ENCODE results near the gene SPEM3. TPM values are rescaled to one million over a fixed set of nuclear protein-coding genes. Genes with fewer than 3 reads are reported as not detected.

The SPEM3 gene
- total and polyA plus RNA-seq, 2 of the 13 experiments (the other 11 are each of a cell fraction or from before 2014, with no cell fraction given), result not detected

GRCh38 chr17:7478276-7479212 is 49.9 kb downstream of the SPEM3 start:
- Histone ChIP-seq H4K20me1 (ENCODE audit: insufficient read depth, low read length) (peaks cover 30% of the 10 kb centered on the region), H3K4me3 (replicated peaks in 1 of 3; ENCODE audit: insufficient read depth in 1 of 3, low read depth in 2 of 3, low read length in 3 of 3) (peak overlapping the region; percentile 72 to 86 (median 79)), H3K4me1 (ENCODE audit: insufficient read depth, low read length) (peaks cover 83% of the 10 kb centered on the region), H3K27ac (ENCODE audit: extremely low read length, insufficient read depth, low read length) (peak overlapping the region; percentile 75), H3K9ac (ENCODE audit: insufficient read depth, low read depth, low read length) (peak overlapping the region; percentile 86), H2AFZ (ENCODE audit: low read length) (no peak overlapping the region), H3K36me3 (replicated peaks in 1 of 2; ENCODE audit: control insufficient read depth in 1 of 2, insufficient read depth in 2 of 2, low read length in 2 of 2) (no peaks in the 10 kb centered on the region), H3K9me3 (ENCODE audit: low read length) (no peaks in the 10 kb centered on the region), H3K27me3 (ENCODE audit: control insufficient read depth in 1 of 2, insufficient read depth in 2 of 2, low read length in 2 of 2) (no peaks in the 10 kb centered on the region; a peak in 1 of 5 replicates), H3K4me2 (ENCODE audit: low read depth, low read length) (peak overlapping the region; percentile 85), H3K79me2 (ENCODE audit: insufficient read depth, low read length) (peaks cover 48% of the 10 kb centered on the region)
- FAIRE-seq (no peak), DNase-seq (ENCODE audit: low spot score) (no peak), ATAC-seq (peak; percentile 17)
- ChIA-PET CTCF (ENCODE audit: low intra/inter-chr PET ratio, low total read pairs) (no interaction called here), POLR2A (interaction anchor here (0.9 to 5.3 kb wide), 6 partner anchors 7 to 122 kb away, joined by 4 to 35 read pairs (median 16); partner anchors contain the start of genes CHRNB1, PLSCR3, POLR2A and TMEM256)
- 11% methylated on average over 8 of the region's 40 CpGs for WGBS (ENCODE audit: low lambda C conversion rate)
- TSS peak; percentile 1 for BruUV-seq (replicated peaks)
- intact Hi-C loops (cut with micrococcal nuclease; ENCODE audit: unreplicated experiment) (no loop called here), in situ Hi-C loops (cut with HindIII; ENCODE audit: extremely low pct_ligation_motif_present, low pct_unique_long_range_greater_than_20kb) (loop anchor here (5.0 kb wide), 1 partner anchor 41 kb away; the partner anchor contains the start of genes FGF11 and TMEM102)
- TF ChIP-seq HOXA3 (CRISPR knock-in tag; IDR thresholded peaks at IDR 0.05) (no peak), ZNF780A (CRISPR knock-in tag; IDR thresholded peaks at IDR 0.05) (no peak), SPEN (CRISPR knock-in tag; IDR thresholded peaks at IDR 0.05; ENCODE audit: low read depth) (no peak), SOX5 (CRISPR knock-in tag; IDR thresholded peaks at IDR 0.05; ENCODE audit: borderline replicate concordance) (no peak), CEBPG (CRISPR knock-in tag; IDR thresholded peaks at IDR 0.05) (no peak), CREB3 (CRISPR knock-in tag; IDR thresholded peaks at IDR 0.05) (no peak), ZGPAT (CRISPR knock-in tag; IDR thresholded peaks at IDR 0.05) (no peak), ATAD3A (CRISPR knock-in tag; IDR thresholded peaks at IDR 0.05) (no peak), FOXO1 (CRISPR knock-in tag; IDR thresholded peaks at IDR 0.05) (no peak), ZNF207 (IDR thresholded peaks at IDR 0.05; ENCODE audit: borderline replicate concordance) (no peak), ZNF83 (CRISPR knock-in tag; IDR thresholded peaks at IDR 0.05; ENCODE audit: borderline replicate concordance) (no peak), ZC3H13 (CRISPR knock-in tag; IDR thresholded peaks at IDR 0.05) (peak; percentile 54; the same call in 1 of the 2 replicates), EP300 (IDR thresholded peaks at IDR 0.05; ENCODE audit: low read depth in 2 of 2, low read length in 2 of 2) (no peak), EP300 (CRISPR knock-in tag; IDR thresholded peaks at IDR 0.05; ENCODE audit: borderline replicate concordance) (no peak)
- TF ChIP-seq, protein P1, sequence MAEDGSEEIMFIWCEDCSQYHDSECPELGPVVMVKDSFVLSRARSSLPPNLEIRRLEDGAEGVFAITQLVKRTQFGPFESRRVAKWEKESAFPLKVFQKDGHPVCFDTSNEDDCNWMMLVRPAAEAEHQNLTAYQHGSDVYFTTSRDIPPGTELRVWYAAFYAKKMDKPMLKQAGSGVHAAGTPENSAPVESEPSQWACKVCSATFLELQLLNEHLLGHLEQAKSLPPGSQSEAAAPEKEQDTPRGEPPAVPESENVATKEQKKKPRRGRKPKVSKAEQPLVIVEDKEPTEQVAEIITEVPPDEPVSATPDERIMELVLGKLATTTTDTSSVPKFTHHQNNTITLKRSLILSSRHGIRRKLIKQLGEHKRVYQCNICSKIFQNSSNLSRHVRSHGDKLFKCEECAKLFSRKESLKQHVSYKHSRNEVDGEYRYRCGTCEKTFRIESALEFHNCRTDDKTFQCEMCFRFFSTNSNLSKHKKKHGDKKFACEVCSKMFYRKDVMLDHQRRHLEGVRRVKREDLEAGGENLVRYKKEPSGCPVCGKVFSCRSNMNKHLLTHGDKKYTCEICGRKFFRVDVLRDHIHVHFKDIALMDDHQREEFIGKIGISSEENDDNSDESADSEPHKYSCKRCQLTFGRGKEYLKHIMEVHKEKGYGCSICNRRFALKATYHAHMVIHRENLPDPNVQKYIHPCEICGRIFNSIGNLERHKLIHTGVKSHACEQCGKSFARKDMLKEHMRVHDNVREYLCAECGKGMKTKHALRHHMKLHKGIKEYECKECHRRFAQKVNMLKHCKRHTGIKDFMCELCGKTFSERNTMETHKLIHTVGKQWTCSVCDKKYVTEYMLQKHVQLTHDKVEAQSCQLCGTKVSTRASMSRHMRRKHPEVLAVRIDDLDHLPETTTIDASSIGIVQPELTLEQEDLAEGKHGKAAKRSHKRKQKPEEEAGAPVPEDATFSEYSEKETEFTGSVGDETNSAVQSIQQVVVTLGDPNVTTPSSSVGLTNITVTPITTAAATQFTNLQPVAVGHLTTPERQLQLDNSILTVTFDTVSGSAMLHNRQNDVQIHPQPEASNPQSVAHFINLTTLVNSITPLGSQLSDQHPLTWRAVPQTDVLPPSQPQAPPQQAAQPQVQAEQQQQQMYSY (CRISPR knock-in tag; IDR thresholded peaks at IDR 0.05), result no peak
- TF ChIP-seq, protein P2, sequence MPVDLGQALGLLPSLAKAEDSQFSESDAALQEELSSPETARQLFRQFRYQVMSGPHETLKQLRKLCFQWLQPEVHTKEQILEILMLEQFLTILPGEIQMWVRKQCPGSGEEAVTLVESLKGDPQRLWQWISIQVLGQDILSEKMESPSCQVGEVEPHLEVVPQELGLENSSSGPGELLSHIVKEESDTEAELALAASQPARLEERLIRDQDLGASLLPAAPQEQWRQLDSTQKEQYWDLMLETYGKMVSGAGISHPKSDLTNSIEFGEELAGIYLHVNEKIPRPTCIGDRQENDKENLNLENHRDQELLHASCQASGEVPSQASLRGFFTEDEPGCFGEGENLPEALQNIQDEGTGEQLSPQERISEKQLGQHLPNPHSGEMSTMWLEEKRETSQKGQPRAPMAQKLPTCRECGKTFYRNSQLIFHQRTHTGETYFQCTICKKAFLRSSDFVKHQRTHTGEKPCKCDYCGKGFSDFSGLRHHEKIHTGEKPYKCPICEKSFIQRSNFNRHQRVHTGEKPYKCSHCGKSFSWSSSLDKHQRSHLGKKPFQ (CRISPR knock-in tag; IDR thresholded peaks at IDR 0.05; ENCODE audit: insufficient replicate concordance), result no peak

Data from HepG2 (cell line).